Measurements from ENCODE around the gene DNAJC7.

The DNAJC7 gene

DNA sequence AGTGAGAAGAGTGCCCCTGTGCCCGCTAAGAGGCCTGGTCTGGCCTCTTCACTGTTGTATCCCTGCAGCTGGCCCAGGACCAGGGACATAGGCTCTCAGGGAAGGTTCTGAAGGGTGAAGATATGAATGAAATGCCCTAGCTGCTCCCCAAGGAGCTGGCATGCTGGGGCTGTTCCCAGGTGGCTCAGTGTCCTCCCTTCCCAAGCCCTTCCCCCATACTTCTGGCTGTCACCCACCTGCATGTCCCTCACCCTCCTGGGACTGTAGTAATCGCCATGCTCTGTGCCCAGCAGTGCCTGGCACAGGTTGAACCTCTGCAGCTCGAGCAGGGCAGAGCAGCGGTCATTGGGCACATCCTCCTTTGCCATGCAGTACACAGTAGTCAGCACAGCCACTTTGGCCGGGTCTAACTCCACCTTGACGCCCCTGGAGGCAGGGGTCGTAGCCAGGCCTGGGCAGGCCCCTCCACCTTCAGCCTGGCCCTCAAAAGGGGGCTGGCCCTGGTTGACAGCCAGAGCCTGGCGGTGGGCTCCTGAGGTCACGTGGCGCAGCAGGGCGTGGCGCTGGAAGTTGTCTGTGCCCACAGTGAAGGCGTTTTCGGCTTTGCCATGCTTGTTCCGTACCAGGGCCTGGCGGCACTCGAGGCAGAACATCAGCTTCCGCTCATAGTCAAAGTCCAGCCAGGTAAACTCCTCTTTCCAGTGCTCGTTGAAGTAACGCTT is 25.5 kb upstream of the DNAJC7 start:
- DNase-seq: no peak
- H3K9me3 ChIP-seq (ENCODE audit: control extremely low read depth in 1 of 5, control insufficient read depth in 4 of 5, insufficient read depth in 2 of 5, low read depth in 1 of 5, low read length in 4 of 5): no peaks in the 10 kb centered on the region
- H3K4me1 ChIP-seq (ENCODE audit: control extremely low read depth in 1 of 4, control insufficient read depth in 4 of 4, insufficient read depth in 4 of 4, low read length in 3 of 4): peaks cover 0 to 11% (median 5%) of the 10 kb centered on the region in 4 experiments
- ChIA-PET POLR2A (no interaction called here), CTCF (interaction anchor here (0.9 to 4.1 kb wide), 3 partner anchors 17 to 55 kb away, joined by 3 to 22 read pairs (median 5); no protein-coding TSS in a partner anchor)
- WGBS (ENCODE audit: insufficient coverage): 96% methylated on average over 17 of the region's 20 CpGs
- peaks cover 0 to 6% (median 0%) of the 10 kb centered on the region in 4 experiments for H3K36me3 ChIP-seq (ENCODE audit: control insufficient read depth in 4 of 4, insufficient read depth in 4 of 4, low read length in 3 of 4)
- no peaks in the 10 kb centered on the region for H3K27me3 ChIP-seq (replicated peaks in 2 of 5; ENCODE audit: control insufficient read depth in 4 of 5, insufficient read depth in 5 of 5, low read length in 4 of 5)
- H3K4me3 ChIP-seq (ENCODE audit: control insufficient read depth in 1 of 7, extremely low read depth in 1 of 7, insufficient read depth in 4 of 7, low read depth in 2 of 7, low read length in 6 of 7): no peak overlapping the region
- no peak overlapping the region for H3K27ac ChIP-seq (ENCODE audit: insufficient read depth in 1 of 2, low read depth in 1 of 2, low read length in 2 of 2, poor library complexity in 1 of 2, severe bottlenecking in 2 of 2)

DNA sequence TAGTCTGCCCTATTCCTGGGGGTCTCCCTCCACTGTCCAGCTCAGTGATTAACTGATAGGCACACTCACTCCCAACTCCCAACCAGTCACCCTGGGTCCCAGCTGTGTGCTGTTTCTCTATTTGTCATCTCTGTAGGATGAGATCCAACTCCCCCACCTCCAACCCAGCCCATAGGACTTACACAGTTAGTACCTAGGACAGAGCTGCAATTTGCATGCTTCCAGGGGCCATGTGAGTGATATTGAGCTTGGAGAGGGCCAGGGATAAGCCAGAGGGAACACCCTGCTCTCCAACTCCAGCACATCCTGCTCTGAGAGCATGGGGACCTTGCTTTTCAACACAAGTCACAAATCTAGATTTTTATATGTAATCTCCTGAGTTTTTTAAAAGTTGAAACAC is 24.4 kb upstream of the DNAJC7 start:
- no peak for DNase-seq
- Histone ChIP-seq H3K36me3 (ENCODE audit: control insufficient read depth in 4 of 4, insufficient read depth in 4 of 4, low read length in 3 of 4) (peaks cover 0 to 6% (median 0%) of the 10 kb centered on the region in 4 experiments), H3K4me3 (ENCODE audit: control insufficient read depth in 1 of 7, extremely low read depth in 1 of 7, insufficient read depth in 4 of 7, low read depth in 2 of 7, low read length in 6 of 7) (no peak overlapping the region), H3K27me3 (replicated peaks in 2 of 5; ENCODE audit: control insufficient read depth in 4 of 5, insufficient read depth in 5 of 5, low read length in 4 of 5) (no peaks in the 10 kb centered on the region), H3K9me3 (ENCODE audit: control extremely low read depth in 1 of 5, control insufficient read depth in 4 of 5, insufficient read depth in 2 of 5, low read depth in 1 of 5, low read length in 4 of 5) (no peaks in the 10 kb centered on the region), H3K27ac (ENCODE audit: insufficient read depth in 1 of 2, low read depth in 1 of 2, low read length in 2 of 2, poor library complexity in 1 of 2, severe bottlenecking in 2 of 2) (no peak overlapping the region), H3K4me1 (ENCODE audit: control extremely low read depth in 1 of 4, control insufficient read depth in 4 of 4, insufficient read depth in 4 of 4, low read length in 3 of 4) (peaks cover 0 to 11% (median 5%) of the 10 kb centered on the region in 4 experiments)
- POLR2A ChIA-PET: interaction anchor here (0.5 to 0.7 kb wide), 2 partner anchors 18 to 23 kb away, joined by 3 to 4 read pairs; no protein-coding TSS in a partner anchor
- CTCF ChIA-PET: interaction anchor here (0.6 to 4.1 kb wide), 10 partner anchors 10 to 114 kb away, joined by 3 to 22 read pairs (median 4); no protein-coding TSS in a partner anchor

- Histone ChIP-seq H3K9me3 (ENCODE audit: control extremely low read depth in 1 of 5, control insufficient read depth in 4 of 5, insufficient read depth in 2 of 5, low read depth in 1 of 5, low read length in 4 of 5) (no peaks in the 10 kb centered on the region), H3K4me1 (ENCODE audit: control extremely low read depth in 1 of 4, control insufficient read depth in 4 of 4, insufficient read depth in 4 of 4, low read length in 3 of 4) (peaks cover 0 to 11% (median 5%) of the 10 kb centered on the region in 4 experiments), H3K36me3 (ENCODE audit: control insufficient read depth in 4 of 4, insufficient read depth in 4 of 4, low read length in 3 of 4) (peaks cover 0 to 6% (median 0%) of the 10 kb centered on the region in 4 experiments), H3K27ac (ENCODE audit: insufficient read depth in 1 of 2, low read depth in 1 of 2, low read length in 2 of 2, poor library complexity in 1 of 2, severe bottlenecking in 2 of 2) (no peak overlapping the region), H3K4me3 (ENCODE audit: control insufficient read depth in 1 of 7, extremely low read depth in 1 of 7, insufficient read depth in 4 of 7, low read depth in 2 of 7, low read length in 6 of 7) (no peak overlapping the region), H3K27me3 (replicated peaks in 2 of 5; ENCODE audit: control insufficient read depth in 4 of 5, insufficient read depth in 5 of 5, low read length in 4 of 5) (no peaks in the 10 kb centered on the region)
- CTCF ChIA-PET: interaction anchor here (0.7 to 4.1 kb wide), 13 partner anchors 9 to 77 kb away, joined by 3 to 22 read pairs (median 4); no protein-coding TSS in a partner anchor
- POLR2A ChIA-PET: interaction anchor here (0.7 kb wide), 1 partner anchor 24 kb away, joined by 4 read pairs; no protein-coding TSS in a partner anchor
- DNase-seq: no peak
- WGBS (ENCODE audit: insufficient coverage): 94% methylated on average over 9 of the region's 10 CpGs
Measured at GRCh38 chr17:42040818-42041217, 23.6 kb upstream of the DNAJC7 start.

DNA sequence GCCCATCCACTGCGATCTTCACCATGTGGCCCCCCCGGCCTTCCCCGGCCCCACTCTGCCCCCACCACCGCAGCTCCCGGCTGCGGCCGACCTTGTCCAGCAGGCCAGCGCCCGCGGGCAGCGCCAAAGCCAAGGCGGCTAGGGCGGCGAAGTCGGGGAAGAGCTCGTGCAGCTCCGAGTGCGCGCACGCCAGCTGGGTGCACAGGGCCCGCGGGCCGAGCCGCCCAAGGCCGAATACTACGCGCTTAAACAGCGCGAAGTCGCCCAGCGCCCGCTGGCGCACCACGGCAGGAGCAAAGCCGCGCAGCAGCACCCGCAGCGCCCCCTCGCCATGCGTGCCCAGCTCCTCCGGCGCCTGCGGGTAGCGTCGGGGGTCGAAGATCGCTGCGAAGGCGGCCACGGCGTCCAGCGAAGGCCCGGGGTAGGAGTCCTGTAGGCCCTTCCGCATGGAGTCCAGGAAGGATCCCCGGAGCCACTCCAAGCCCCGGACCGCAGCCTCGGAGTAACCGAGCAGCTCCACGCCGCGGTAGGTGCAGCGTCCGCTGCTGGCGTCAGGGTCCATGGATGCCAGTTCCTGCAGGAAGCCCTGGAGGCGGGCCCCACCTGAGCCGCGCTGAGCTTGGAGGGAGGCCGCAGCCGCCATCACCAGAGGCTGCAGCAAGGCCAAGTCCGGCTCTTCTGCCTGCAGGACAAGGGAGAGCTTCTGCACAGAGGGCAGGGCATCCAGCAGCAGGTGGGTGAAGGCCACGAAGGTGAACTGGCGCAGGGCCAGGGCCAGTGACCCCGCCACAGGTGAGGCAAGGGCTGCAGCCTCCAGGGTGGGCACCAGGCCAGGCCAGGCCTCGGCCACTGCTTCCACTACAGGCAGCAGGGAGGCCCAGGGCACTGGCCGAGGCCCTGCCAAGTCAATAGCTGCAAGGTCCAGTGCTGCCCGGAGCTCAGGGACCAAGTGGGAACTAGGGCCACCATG is 22.8 kb upstream of the DNAJC7 start:
- DNase-seq: peak in 2 of 3 donors; percentile 35 to 48
- ChIA-PET CTCF (interaction anchor here (0.7 to 4.1 kb wide), 11 partner anchors 9 to 66 kb away, joined by 3 to 22 read pairs (median 5); no protein-coding TSS in a partner anchor), POLR2A (interaction anchor here (0.7 kb wide), 1 partner anchor 72 kb away, joined by 3 read pairs; the partner anchor contains the start of gene DHX58)
- no peaks in the 10 kb centered on the region for H3K27me3 ChIP-seq (replicated peaks in 2 of 5; ENCODE audit: control insufficient read depth in 4 of 5, insufficient read depth in 5 of 5, low read length in 4 of 5)
- no peak overlapping the region for H3K27ac ChIP-seq (ENCODE audit: insufficient read depth in 1 of 2, low read depth in 1 of 2, low read length in 2 of 2, poor library complexity in 1 of 2, severe bottlenecking in 2 of 2)
- H3K36me3 ChIP-seq (ENCODE audit: control insufficient read depth in 4 of 4, insufficient read depth in 4 of 4, low read length in 3 of 4): peaks cover 0 to 6% (median 0%) of the 10 kb centered on the region in 4 experiments
- H3K4me3 ChIP-seq (ENCODE audit: control insufficient read depth in 1 of 7, extremely low read depth in 1 of 7, insufficient read depth in 4 of 7, low read depth in 2 of 7, low read length in 6 of 7): peak overlapping the region in 3 of 7 experiments; percentile 50 to 60 (median 55)
- 38% methylated on average over 70 of the region's 77 CpGs for WGBS (ENCODE audit: insufficient coverage)
- H3K4me1 ChIP-seq (ENCODE audit: control extremely low read depth in 1 of 4, control insufficient read depth in 4 of 4, insufficient read depth in 4 of 4, low read length in 3 of 4): peaks cover 0 to 11% (median 5%) of the 10 kb centered on the region in 4 experiments
- H3K9me3 ChIP-seq (ENCODE audit: control extremely low read depth in 1 of 5, control insufficient read depth in 4 of 5, insufficient read depth in 2 of 5, low read depth in 1 of 5, low read length in 4 of 5): no peaks in the 10 kb centered on the region

DNA sequence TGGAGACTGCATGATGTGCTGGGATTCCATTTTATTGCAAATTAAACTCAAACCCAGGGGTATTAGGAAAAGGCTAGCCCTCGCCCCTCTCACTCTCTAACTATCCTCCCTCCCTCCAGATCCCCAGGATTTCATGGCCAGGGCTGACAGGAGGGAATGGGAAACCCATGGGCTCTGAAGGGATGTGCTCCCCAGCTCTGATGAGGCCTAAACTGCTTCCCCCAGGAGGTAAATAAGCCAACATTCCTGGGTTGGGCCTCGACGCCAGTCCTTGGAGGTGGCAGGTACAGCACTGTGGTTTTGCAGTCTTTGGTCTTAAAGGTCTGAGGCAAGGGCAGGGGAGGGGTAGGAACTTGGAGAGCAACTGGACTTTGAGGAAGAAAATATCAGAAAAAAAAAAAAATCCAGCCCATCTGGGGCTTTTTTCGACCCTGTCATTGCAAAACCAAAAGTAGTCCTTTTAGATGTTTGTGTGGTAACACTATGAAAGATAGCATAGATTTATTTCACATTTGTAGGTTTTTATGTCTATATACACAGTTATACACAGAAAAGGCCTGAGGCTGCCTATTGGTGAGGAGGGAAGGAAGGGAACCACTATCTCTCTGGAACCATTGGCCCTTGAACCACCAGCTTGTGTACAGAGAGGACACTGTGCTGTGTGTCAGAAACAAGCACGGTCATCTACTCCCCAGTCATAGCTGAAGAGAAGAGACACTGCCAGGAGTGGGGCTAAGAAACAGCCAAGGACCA is 21.2 kb upstream of the DNAJC7 start:
- Histone ChIP-seq H3K27ac (ENCODE audit: insufficient read depth in 1 of 2, low read depth in 1 of 2, low read length in 2 of 2, poor library complexity in 1 of 2, severe bottlenecking in 2 of 2) (no peak overlapping the region), H3K9me3 (ENCODE audit: control extremely low read depth in 1 of 5, control insufficient read depth in 4 of 5, insufficient read depth in 2 of 5, low read depth in 1 of 5, low read length in 4 of 5) (no peaks in the 10 kb centered on the region), H3K4me1 (ENCODE audit: control extremely low read depth in 1 of 4, control insufficient read depth in 4 of 4, insufficient read depth in 4 of 4, low read length in 3 of 4) (peaks cover 0 to 11% (median 6%) of the 10 kb centered on the region in 4 experiments), H3K36me3 (ENCODE audit: control insufficient read depth in 4 of 4, insufficient read depth in 4 of 4, low read length in 3 of 4) (peaks cover 0 to 6% (median 0%) of the 10 kb centered on the region in 4 experiments), H3K27me3 (replicated peaks in 2 of 5; ENCODE audit: control insufficient read depth in 4 of 5, insufficient read depth in 5 of 5, low read length in 4 of 5) (no peaks in the 10 kb centered on the region), H3K4me3 (ENCODE audit: control insufficient read depth in 1 of 7, extremely low read depth in 1 of 7, insufficient read depth in 4 of 7, low read depth in 2 of 7, low read length in 6 of 7) (no peak overlapping the region)
- ChIA-PET CTCF (interaction anchor here (0.8 to 4.1 kb wide), 8 partner anchors 9 to 73 kb away, joined by 3 to 22 read pairs (median 4); partner anchors contain the start of gene DHX58), POLR2A (no interaction called here)
- WGBS (ENCODE audit: insufficient coverage): 90% methylated on average over 2 of the region's 5 CpGs
- DNase-seq: no peak

DNA sequence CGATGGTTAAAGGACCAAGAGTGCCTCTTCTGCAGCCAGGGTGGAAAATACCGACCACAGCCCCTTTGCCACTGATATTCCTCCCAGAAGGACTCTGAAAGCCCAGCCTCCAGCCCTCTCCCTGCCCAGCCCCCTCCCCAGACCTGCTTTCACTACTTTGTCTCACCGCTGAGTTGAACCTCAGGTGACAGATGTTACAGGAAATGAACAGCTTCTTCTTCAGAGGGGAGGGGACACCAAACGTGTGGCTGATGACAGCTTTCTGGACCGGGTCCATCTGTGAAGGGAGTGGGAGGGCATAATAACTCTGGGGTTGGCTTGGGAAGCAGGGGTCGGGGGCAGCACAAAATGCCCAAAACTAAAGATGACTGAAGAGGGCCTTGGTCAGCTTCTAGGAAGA is 16.8 kb upstream of the DNAJC7 start:
- H3K9me3 ChIP-seq (ENCODE audit: control extremely low read depth in 1 of 5, control insufficient read depth in 4 of 5, insufficient read depth in 2 of 5, low read depth in 1 of 5, low read length in 4 of 5): no peaks in the 10 kb centered on the region
- H3K4me3 ChIP-seq (ENCODE audit: control insufficient read depth in 1 of 7, extremely low read depth in 1 of 7, insufficient read depth in 4 of 7, low read depth in 2 of 7, low read length in 6 of 7): no peak overlapping the region
- peaks cover 0 to 3% (median 0%) of the 10 kb centered on the region in 4 experiments for H3K4me1 ChIP-seq (ENCODE audit: control extremely low read depth in 1 of 4, control insufficient read depth in 4 of 4, insufficient read depth in 4 of 4, low read length in 3 of 4)
- POLR2A ChIA-PET: no interaction called here
- H3K27ac ChIP-seq (ENCODE audit: insufficient read depth in 1 of 2, low read depth in 1 of 2, low read length in 2 of 2, poor library complexity in 1 of 2, severe bottlenecking in 2 of 2): no peak overlapping the region
- no peaks in the 10 kb centered on the region for H3K36me3 ChIP-seq (ENCODE audit: control insufficient read depth in 4 of 4, insufficient read depth in 4 of 4, low read length in 3 of 4)
- 51% methylated on average over 6 of the region's 6 CpGs for WGBS (ENCODE audit: insufficient coverage)
- CTCF ChIA-PET: interaction anchor here (1.1 to 1.9 kb wide), 2 partner anchors 9 to 12 kb away, joined by 6 to 11 read pairs; no protein-coding TSS in a partner anchor
- no peaks in the 10 kb centered on the region for H3K27me3 ChIP-seq (replicated peaks in 2 of 5; ENCODE audit: control insufficient read depth in 4 of 5, insufficient read depth in 5 of 5, low read length in 4 of 5)
- no peak for DNase-seq

All from common myeloid progenitor, CD34-positive (primary cell).